B cell (primary cell): ENCODE measurements around the gene SHPK. TPM values are rescaled to one million over a fixed set of nuclear protein-coding genes. Genes with fewer than 3 reads are reported as not detected.

Experiments used
- ATAC-seq: fragments of 200-7000 bp; cut with Tn5 transposase; one replicate; pipeline ENCODE4 v1.10.0; 2021; ENCODE audit warnings: low read depth, mild to moderate bottlenecking, moderate number of reproducible peaks, moderate library complexity
- CTCF ChIA-PET: fragments of 350-600 bp; sonication (Branson Sonifier 250); formaldehyde crosslinking; loops from one replicate; lab custom pipeline; 2021; ENCODE audit warnings: antibody characterized with exemption, inconsistent platforms; lab: Charles Lee
- POLR2A ChIA-PET: fragments of 350-600 bp; sonication (Branson Sonifier 250); formaldehyde crosslinking; loops from one replicate; lab custom pipeline; 2021; ENCODE audit warnings: antibody characterized with exemption; lab: Charles Lee
- DNase-seq: peaks from one replicate; pipeline ENCODE4 v3.0.0; 2013
- H2AFZ ChIP-seq: 2 replicates; pipeline ENCODE4 v1.6.1; 2012; ENCODE audit warnings: mild to moderate bottlenecking, low read depth, low read length; ENCODE audit not compliant: insufficient read depth, poor library complexity, severe bottlenecking
- H3K27ac ChIP-seq, 2 donors: 1 replicate in 1 of 2; 2 replicates in 1 of 2; pipeline ENCODE4 v1.5.1; 2012 to 2013; ENCODE audit warnings: low read length in 2 of 2, mild to moderate bottlenecking in 2 of 2, moderate library complexity in 1 of 2
- H3K27me3 ChIP-seq, 4 experiments: fragments of 200-600 bp in 1 of 4; sonication (generic) in 1 of 4; replicated peaks in 1 of 4; 1 replicate in 2 of 4; 2 replicates in 2 of 4; pipeline versions ENCODE4 v1.6.1 to v1.7.0; 2013 to 2016; ENCODE audit warnings: low read length in 3 of 4, mild to moderate bottlenecking in 2 of 4, mixed read lengths in 1 of 4, moderate library complexity in 1 of 4; ENCODE audit not compliant: insufficient read depth in 4 of 4, control insufficient read depth in 3 of 4; ENCODE audit errors: control extremely low read depth in 1 of 4
- H3K36me3 ChIP-seq, 2 experiments: replicated peaks in 1 of 2; 1 replicate in 1 of 2; 2 replicates in 1 of 2; pipeline versions ENCODE4 v1.6.1 to v1.7.1; 2013; ENCODE audit warnings: low read length in 1 of 2; ENCODE audit not compliant: insufficient read depth in 2 of 2, control insufficient read depth in 1 of 2; ENCODE audit errors: control extremely low read depth in 1 of 2, extremely low read depth in 1 of 2
- H3K4me1 ChIP-seq, 2 donors: fragments of 200-600 bp in 1 of 2; sonication (generic) in 1 of 2; 1 replicate in 1 of 2; 2 replicates in 1 of 2; pipeline versions ENCODE4 v1.5.1 to v1.6.1; 2013 to 2017; ENCODE audit warnings: low read length in 2 of 2; ENCODE audit not compliant: control insufficient read depth in 2 of 2, insufficient read depth in 2 of 2
- H3K4me2 ChIP-seq: replicated peaks from 2 replicates; pipeline ENCODE3; 2012; ENCODE audit warnings: mild to moderate bottlenecking, low read depth, low read length; ENCODE audit not compliant: poor library complexity, severe bottlenecking
- H3K4me3 ChIP-seq, 5 experiments: fragments of 200-600 bp in 1 of 5; sonication (generic) in 1 of 5; 1 replicate in 3 of 5; 2 replicates in 2 of 5; pipeline versions ENCODE4 v1.5.1 to v1.7.0; 2011 to 2016; ENCODE audit warnings: low read length in 4 of 5, mild to moderate bottlenecking in 4 of 5, low read depth in 2 of 5, control low read depth in 1 of 5, moderate library complexity in 1 of 5; ENCODE audit not compliant: insufficient read depth in 1 of 5; ENCODE audit errors: control extremely low read depth in 1 of 5, extremely low read depth in 1 of 5
- H3K79me2 ChIP-seq: fragments of 200-600 bp; sonication (generic); one replicate; pipeline ENCODE4 v1.6.0; 2016; ENCODE audit warnings: low read length; ENCODE audit not compliant: control insufficient read depth, insufficient read depth
- H3K9ac ChIP-seq: fragments of 200-600 bp; sonication (generic); 2 replicates; pipeline ENCODE4 v1.6.1; 2017; ENCODE audit warnings: mild to moderate bottlenecking, low read length, moderate library complexity
- H3K9me3 ChIP-seq, 3 donors: one replicate each; pipeline versions ENCODE4 v1.6.1 to v1.7.1; 2013; ENCODE audit warnings: low read length in 2 of 3; ENCODE audit not compliant: control insufficient read depth in 2 of 3, insufficient read depth in 1 of 3; ENCODE audit errors: control extremely low read depth in 1 of 3
- H4K20me1 ChIP-seq: 2 replicates; pipeline ENCODE4 v1.6.0; 2012; ENCODE audit warnings: mild to moderate bottlenecking, low read length; ENCODE audit not compliant: insufficient read depth, control insufficient read depth, poor library complexity, severe bottlenecking
- H3K27ac Mint-ChIP-seq: one replicate; pipeline ENCODE4 v1.8.0; 2021; ENCODE audit warnings: mixed read lengths
- H3K27me3 Mint-ChIP-seq: one replicate; pipeline ENCODE4 v1.8.0; 2021; ENCODE audit warnings: mixed read lengths
- H3K4me1 Mint-ChIP-seq: one replicate; pipeline ENCODE4 v1.8.0; 2021; ENCODE audit warnings: mixed read lengths
- H3K4me3 Mint-ChIP-seq: one replicate; pipeline ENCODE4 v1.8.0; 2021; ENCODE audit warnings: mixed read lengths
- H3K9me3 Mint-ChIP-seq: one replicate; pipeline ENCODE4 v1.8.0; 2022; ENCODE audit warnings: mixed read lengths; ENCODE audit not compliant: insufficient read depth
- EZH2 ChIP-seq: IDR thresholded peaks from 2 replicates; pipeline ENCODE4 v1.6.1; 2012; ENCODE audit warnings: borderline replicate concordance, low read depth, mild to moderate bottlenecking, moderate library complexity, low read length; ENCODE audit not compliant: insufficient read depth, poor library complexity, severe bottlenecking
- WGBS: methylation state at CpG from one replicate; pipeline ENCODE4 v1.1.5; 2013; ENCODE audit warnings: missing lambda C conversion rate; ENCODE audit not compliant: insufficient coverage; 5-methylcytosine and 5-hydroxymethylcytosine counted together
- intact Hi-C: fragments of 100-400 bp; cut with micrococcal nuclease; formaldehyde crosslinking; loops from one replicate; pipeline ENCODE4 v1.10.0; 2022
- polyA plus RNA-seq: library from polyadenylated mRNA; depleted of rRNA; stranded (reverse); fragments of >200 nt; gene quantifications from 2 replicates; pipeline ENCODE4 v1.2.3, GENCODE V29; 2012
- total RNA-seq, 2 donors: library from RNA; stranded (reverse); fragments of 120-200 nt in 1 of 2; gene quantifications; 1 replicate in 1 of 2; 2 replicates in 1 of 2; pipeline versions ENCODE4 v1.2.3 to v1.2.4, GENCODE V29; 2013 to 2022
- TF ChIP-seq, protein P1 (sequence below): fragments of 200-600 bp; IDR thresholded peaks from one replicate; pipeline ENCODE4 v1.8.0; 2022; ENCODE audit warnings: antibody characterized with exemption, mild to moderate bottlenecking

Gene SHPK
- total and polyA plus RNA-seq, 2 donors (not counting 1 experiment from before 2014, with no cell fraction given), result 5.9 to 16.1 TPM

DNA sequence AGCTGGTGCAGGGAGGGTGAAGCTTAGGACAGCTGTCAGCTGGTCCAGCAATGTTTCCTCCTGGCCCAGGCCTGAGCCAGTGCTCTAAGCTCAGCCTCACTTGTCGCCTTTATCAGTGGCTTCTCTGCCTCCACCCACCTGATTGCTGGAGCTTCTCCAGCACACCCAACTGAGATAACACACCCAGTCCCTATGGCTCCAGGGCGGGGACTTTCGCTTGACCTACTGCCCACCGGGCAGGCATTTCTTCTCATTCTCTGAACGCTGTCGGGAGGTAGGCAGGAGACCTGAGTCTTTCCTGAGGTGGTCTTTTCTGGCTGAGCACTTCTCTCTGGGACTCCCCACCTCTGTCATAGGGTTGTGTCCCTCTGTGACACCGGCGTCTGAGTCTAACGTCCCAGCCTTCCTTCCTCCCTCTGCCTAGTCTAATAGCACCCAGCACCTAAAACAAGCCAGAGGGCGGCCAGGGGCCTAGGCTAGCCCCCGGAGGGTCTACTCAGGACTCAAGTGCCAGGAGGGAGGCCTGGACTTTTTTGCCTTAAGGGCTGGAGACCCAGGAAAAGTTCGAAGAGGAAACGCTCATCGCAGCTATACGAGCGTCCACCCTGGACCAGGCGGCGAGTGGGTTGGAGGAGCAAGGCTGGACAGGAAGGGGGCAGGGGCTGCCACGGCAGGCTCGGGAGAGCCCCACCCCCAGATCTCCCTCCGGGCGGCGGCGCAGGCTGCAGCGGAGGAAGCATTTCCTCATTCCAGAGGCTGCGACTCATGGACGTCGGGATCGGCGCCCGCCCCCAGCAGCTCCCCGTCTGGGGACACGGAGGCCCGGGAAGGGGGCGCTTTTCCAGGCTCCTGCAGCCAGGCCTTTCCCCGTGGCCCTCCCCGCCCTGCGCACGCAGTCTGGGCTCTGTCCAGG is 31.6 kb upstream of the SHPK start:
- H3K4me3 Mint-ChIP-seq, result peak overlapping the region; percentile 96
- Histone ChIP-seq H3K36me3 (peaks cover 0 to 2% of the 10 kb centered on the region in 2 experiments), H2AFZ (peak overlapping the region; percentile 84), H3K9me3 (no peaks in the 10 kb centered on the region), H3K4me2 (peak overlapping the region; percentile 90), H3K79me2 (peaks cover 11% of the 10 kb centered on the region), H3K9ac (peak overlapping the region; percentile 95), H3K27me3 (no peaks in the 10 kb centered on the region), H3K4me3 (peak overlapping the region; percentile 50 to 99 (median 98)), H3K4me1 (peaks cover 11 to 21% of the 10 kb centered on the region in 2 donors), H4K20me1 (peaks cover 25% of the 10 kb centered on the region), H3K27ac (peak overlapping the region; percentile 18 to 56)
- DNase-seq, result peak; percentile 42
- H3K27me3 Mint-ChIP-seq, result no peaks in the 10 kb centered on the region
- peak; percentile 2 for ATAC-seq
- H3K9me3 Mint-ChIP-seq, result no peaks in the 10 kb centered on the region
- TF ChIP-seq EZH2, result no peak
- TF ChIP-seq, protein P1, sequence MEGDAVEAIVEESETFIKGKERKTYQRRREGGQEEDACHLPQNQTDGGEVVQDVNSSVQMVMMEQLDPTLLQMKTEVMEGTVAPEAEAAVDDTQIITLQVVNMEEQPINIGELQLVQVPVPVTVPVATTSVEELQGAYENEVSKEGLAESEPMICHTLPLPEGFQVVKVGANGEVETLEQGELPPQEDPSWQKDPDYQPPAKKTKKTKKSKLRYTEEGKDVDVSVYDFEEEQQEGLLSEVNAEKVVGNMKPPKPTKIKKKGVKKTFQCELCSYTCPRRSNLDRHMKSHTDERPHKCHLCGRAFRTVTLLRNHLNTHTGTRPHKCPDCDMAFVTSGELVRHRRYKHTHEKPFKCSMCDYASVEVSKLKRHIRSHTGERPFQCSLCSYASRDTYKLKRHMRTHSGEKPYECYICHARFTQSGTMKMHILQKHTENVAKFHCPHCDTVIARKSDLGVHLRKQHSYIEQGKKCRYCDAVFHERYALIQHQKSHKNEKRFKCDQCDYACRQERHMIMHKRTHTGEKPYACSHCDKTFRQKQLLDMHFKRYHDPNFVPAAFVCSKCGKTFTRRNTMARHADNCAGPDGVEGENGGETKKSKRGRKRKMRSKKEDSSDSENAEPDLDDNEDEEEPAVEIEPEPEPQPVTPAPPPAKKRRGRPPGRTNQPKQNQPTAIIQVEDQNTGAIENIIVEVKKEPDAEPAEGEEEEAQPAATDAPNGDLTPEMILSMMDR, result no peak
- peaks cover 31% of the 10 kb centered on the region for H3K4me1 Mint-ChIP-seq
- intact Hi-C loops, result loop anchor here (1.0 to 5.0 kb wide), 3 partner anchors 15 to 1075 kb away; partner anchors contain the start of genes CTNS, PAFAH1B1 and SHPK
- H3K27ac Mint-ChIP-seq, result peak overlapping the region; percentile 56
- WGBS, result 14% methylated on average over 38 of the region's 39 CpGs
- CTCF ChIA-PET, result interaction anchor here (0.6 to 1.3 kb wide), 4 partner anchors 18 to 619 kb away, joined by 3 to 4 read pairs (median 4); no protein-coding TSS in a partner anchor
- POLR2A ChIA-PET, result interaction anchor here (0.6 to 1.5 kb wide), 6 partner anchors 9 to 59 kb away, joined by 3 to 6 read pairs (median 4); partner anchors contain the start of genes CTNS and SHPK
